Nephron progenitor cell (in vitro differentiated cells): ENCODE results near the gene RAB43.

Source experiments
- DNase-seq: peaks from one replicate; pipeline ENCODE4 v3.0.0; 2021
- H3K27ac Mint-ChIP-seq: 2 replicates; pipeline ENCODE4 v1.8.0; 2021; ENCODE audit warnings: mild to moderate bottlenecking, moderate library complexity, mixed read lengths
- H3K27me3 Mint-ChIP-seq: 2 replicates; pipeline ENCODE4 v1.8.0; 2021; ENCODE audit warnings: mild to moderate bottlenecking, low read depth, mixed read lengths; ENCODE audit not compliant: poor library complexity
- H3K36me3 Mint-ChIP-seq: 2 replicates; pipeline ENCODE4 v1.8.0; 2021; ENCODE audit warnings: low read depth, mixed read lengths
- H3K4me1 Mint-ChIP-seq: 2 replicates; pipeline ENCODE4 v1.8.0; 2021; ENCODE audit warnings: mixed read lengths
- H3K4me3 Mint-ChIP-seq: 2 replicates; pipeline ENCODE4 v1.8.0; 2021; ENCODE audit warnings: mild to moderate bottlenecking, moderate library complexity, mixed read lengths
- H3K9me3 Mint-ChIP-seq: 2 replicates; pipeline ENCODE4 v1.8.0; 2021; ENCODE audit warnings: mild to moderate bottlenecking, moderate library complexity, mixed read lengths
- CTCF ChIP-seq: fragments of 200-600 bp; sonication (generic); IDR thresholded peaks from 2 replicates; pipeline ENCODE4 v1.5.0; 2021; ENCODE audit warnings: antibody characterized with exemption

The RAB43 gene

GRCh38 chr3:129059311-129059958 lies 62.2 kb downstream of the RAB43 start:
- Mint-ChIP-seq H3K4me3 (no peak overlapping the region), H3K4me1 (peaks cover 14% of the 10 kb centered on the region), H3K9me3 (no peaks in the 10 kb centered on the region), H3K27me3 (peaks cover 23% of the 10 kb centered on the region), H3K27ac (no peak overlapping the region), H3K36me3 (no peaks in the 10 kb centered on the region)
- no peak for TF ChIP-seq CTCF
- no peak for DNase-seq

DNA sequence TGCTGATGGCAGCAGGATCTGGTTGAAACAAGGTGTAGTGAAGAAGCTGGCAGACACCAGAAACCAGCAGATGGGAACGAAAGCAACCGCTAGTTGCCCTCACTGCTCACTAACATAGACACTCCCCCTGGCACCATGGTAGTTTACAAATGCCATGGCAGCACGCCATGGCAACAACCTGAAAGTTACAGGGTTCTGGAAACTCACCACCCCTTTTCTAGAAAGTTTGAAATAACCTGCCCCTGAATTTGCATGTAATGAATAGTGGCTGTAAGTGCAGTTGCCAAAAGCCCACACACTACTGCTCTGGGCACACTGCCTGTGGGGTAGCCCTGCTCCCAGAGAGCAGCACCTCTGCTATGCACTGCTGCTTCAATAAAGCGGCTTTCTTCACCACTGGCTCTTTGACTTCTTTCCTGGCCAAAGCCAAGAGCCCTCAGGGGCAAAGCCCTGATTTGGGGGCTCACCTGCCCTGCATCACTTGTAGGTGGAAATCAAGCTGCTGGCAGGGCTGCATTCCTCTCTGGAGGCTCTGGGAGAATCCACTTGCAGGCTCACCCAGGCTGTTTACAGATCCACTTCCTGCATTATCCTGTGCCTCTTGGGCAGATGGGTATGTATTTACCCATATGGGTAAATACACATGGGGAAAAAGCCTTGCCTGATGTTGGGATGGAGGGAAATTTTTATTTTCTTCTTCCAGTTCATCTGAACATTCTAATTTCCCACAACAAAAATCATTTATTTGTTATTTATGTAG lies 63.0 kb downstream of the RAB43 start:
- Mint-ChIP-seq H3K36me3 (no peaks in the 10 kb centered on the region), H3K9me3 (no peaks in the 10 kb centered on the region), H3K27me3 (peaks cover 31% of the 10 kb centered on the region), H3K27ac (no peak overlapping the region), H3K4me3 (no peak overlapping the region), H3K4me1 (peaks cover 17% of the 10 kb centered on the region)
- TF ChIP-seq CTCF = no peak
- DNase-seq = no peak

- H3K4me1 Mint-ChIP-seq = peaks cover 30% of the 10 kb centered on the region
- no peak overlapping the region for H3K4me3 Mint-ChIP-seq
- H3K27me3 Mint-ChIP-seq = peaks cover 38% of the 10 kb centered on the region
- H3K9me3 Mint-ChIP-seq = no peaks in the 10 kb centered on the region
- DNase-seq = no peak
- peak overlapping the region; percentile 22 for H3K27ac Mint-ChIP-seq
- no peak for TF ChIP-seq CTCF
- no peaks in the 10 kb centered on the region for H3K36me3 Mint-ChIP-seq
These were observed 64.4 kb downstream of the RAB43 start for GRCh38 chr3:129057249-129057648.

DNA sequence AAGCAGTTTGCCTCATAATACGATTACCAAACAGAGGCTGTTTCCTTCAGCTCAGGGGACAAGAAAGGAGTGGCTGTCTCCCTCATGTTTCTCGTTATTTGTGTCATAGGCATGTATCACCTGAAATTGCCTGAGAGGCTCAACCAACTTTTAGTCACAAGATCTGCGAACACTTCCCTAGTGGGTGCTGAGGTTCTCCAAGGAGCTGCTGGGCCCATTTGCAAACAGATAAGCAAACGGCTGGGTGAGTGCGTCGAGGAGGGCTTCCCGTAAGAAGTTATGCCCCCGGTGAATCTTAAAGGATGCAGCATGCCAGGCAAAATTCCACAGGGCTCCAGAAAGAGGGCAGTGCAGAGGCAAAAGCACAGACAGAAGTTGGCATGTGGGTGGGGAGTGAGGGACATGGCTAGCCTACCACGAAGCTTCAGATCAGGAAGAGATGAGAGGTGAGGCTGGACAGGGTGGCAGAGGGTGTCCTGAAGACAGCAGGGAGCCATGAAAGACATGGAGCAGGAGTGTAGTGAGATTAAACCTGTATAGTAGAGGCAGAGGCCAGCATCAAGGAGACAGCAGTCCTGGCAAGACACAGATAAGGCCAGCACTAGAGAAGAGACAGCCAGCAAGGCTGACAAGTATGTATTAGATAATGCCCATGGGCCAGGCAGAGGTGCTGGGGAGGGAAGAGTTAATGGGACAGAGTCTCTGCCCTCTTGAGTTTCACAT lies 65.0 kb downstream of the RAB43 start:
- H3K9me3 Mint-ChIP-seq = no peaks in the 10 kb centered on the region
- peaks cover 38% of the 10 kb centered on the region for H3K27me3 Mint-ChIP-seq
- DNase-seq = no peak
- no peaks in the 10 kb centered on the region for H3K36me3 Mint-ChIP-seq
- H3K4me1 Mint-ChIP-seq = peaks cover 36% of the 10 kb centered on the region
- no peak overlapping the region for H3K4me3 Mint-ChIP-seq
- no peak overlapping the region for H3K27ac Mint-ChIP-seq
- no peak for TF ChIP-seq CTCF

DNA sequence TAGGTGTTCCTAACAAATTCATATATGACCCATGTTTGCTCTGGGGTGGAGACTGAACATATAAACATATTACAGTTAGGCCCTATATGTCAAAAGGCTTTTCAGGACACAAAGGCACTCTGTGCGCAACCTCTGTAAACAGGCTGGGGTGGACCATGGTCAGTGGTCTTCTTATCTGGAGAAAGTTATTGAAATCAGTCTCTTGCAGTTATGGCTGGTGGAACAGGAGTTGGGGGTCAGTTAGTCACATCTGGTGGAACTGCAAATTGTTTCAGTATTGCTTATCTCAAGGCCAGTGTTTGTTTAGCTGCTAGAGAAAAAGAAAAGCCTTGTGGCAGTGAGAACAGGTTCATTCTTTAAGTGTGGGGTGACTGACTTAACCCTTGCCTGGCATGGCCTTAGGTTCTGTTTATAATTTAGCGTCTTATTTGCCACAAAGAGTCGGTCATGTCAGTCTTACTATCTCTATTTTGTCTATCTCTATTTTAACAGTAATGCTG lies 66.9 kb downstream of the RAB43 start:
- Mint-ChIP-seq H3K27ac (no peak overlapping the region), H3K4me3 (no peak overlapping the region), H3K27me3 (peaks cover 38% of the 10 kb centered on the region), H3K36me3 (no peaks in the 10 kb centered on the region), H3K9me3 (no peaks in the 10 kb centered on the region), H3K4me1 (peaks cover 33% of the 10 kb centered on the region)
- no peak for DNase-seq
- no peak for TF ChIP-seq CTCF
